ENCODE measurements around the gene GDF2. TPM values are rescaled to one million over a fixed set of nuclear protein-coding genes. Genes with fewer than 3 reads are reported as not detected.
A peak's percentile ranks its signal among the peaks of the same experiment; 100 is the strongest.

Gene GDF2
- total and polyA plus RNA-seq, 4 experiments from 2014 or later: not detected

GRCh38 chr10:47317251-47317650 is 5.0 kb upstream of the GDF2 start:
- ChIA-PET CTCF (ENCODE audit: partially characterized antibody) (interaction anchor here (2.2 kb wide), 1 partner anchor 269 kb away, joined by 6 read pairs; no protein-coding TSS in a partner anchor), POLR2A (ENCODE audit: partially characterized antibody) (no interaction called here)
- Mint-ChIP-seq H3K9me3 (peaks cover 0 to under 1% (median 0%) of the 10 kb centered on the region in 8 donors), H3K36me3 (no peaks in the 10 kb centered on the region), H3K27me3 (peaks cover 3 to 7% of the 10 kb centered on the region in 2 donors), H3K27ac (no peak overlapping the region), H3K4me1 (peaks cover 0 to 1% (median under 1%) of the 10 kb centered on the region in 4 donors), H3K4me3 (no peak overlapping the region)
- Histone ChIP-seq H3K36me3 (ENCODE audit: insufficient read depth, low read length) (no peaks in the 10 kb centered on the region), H3K9me3 (ENCODE audit: control insufficient read depth in 1 of 2, low read length in 2 of 2) (no peaks in the 10 kb centered on the region), H3K4me1 (ENCODE audit: insufficient read depth, low read length) (peaks cover 3% of the 10 kb centered on the region), H3K4me3 (ENCODE audit: low read length in 2 of 2) (no peak overlapping the region), H3K27ac (ENCODE audit: low read depth, low read length) (no peak overlapping the region), H3K27me3 (ENCODE audit: insufficient read depth, low read length) (no peaks in the 10 kb centered on the region)
- intact Hi-C loops (cut with micrococcal nuclease): no loop called here
- no peak for DNase-seq

DNA sequence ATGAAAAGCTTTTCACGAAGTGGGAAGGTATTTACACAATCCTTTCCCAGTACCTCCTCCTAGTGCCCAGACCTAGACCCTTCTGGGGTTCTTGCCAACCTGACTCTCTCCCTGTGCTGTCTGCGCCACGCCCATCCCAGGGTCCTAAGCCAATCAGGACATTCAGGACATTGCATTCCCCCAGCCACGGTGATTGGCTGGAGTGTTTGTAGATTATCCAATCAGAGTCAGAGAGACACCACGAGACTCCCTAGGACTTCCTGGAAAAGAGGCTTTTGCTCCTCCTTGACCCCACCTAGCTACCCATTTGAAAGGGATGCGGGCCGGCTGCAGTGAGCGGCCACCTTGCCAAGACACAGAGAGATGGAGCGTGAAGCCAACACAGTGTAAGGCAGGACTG is 3.5 kb upstream of the GDF2 start:
- peaks cover 3 to 7% of the 10 kb centered on the region in 2 donors for H3K27me3 Mint-ChIP-seq
- ChIA-PET POLR2A (ENCODE audit: partially characterized antibody) (no interaction called here), CTCF (ENCODE audit: partially characterized antibody) (interaction anchor here (2.2 to 3.3 kb wide), 2 partner anchors 271 to 294 kb away, joined by 6 to 11 read pairs; no protein-coding TSS in a partner anchor)
- Histone ChIP-seq H3K27ac (ENCODE audit: low read depth, low read length) (no peak overlapping the region), H3K27me3 (ENCODE audit: insufficient read depth, low read length) (no peaks in the 10 kb centered on the region), H3K9me3 (ENCODE audit: control insufficient read depth in 1 of 2, low read length in 2 of 2) (no peaks in the 10 kb centered on the region), H3K4me3 (ENCODE audit: low read length in 2 of 2) (no peak overlapping the region), H3K36me3 (ENCODE audit: insufficient read depth, low read length) (no peaks in the 10 kb centered on the region), H3K4me1 (ENCODE audit: insufficient read depth, low read length) (no peaks in the 10 kb centered on the region)
- H3K4me1 Mint-ChIP-seq: no peaks in the 10 kb centered on the region
- H3K27ac Mint-ChIP-seq: no peak overlapping the region
- no peaks in the 10 kb centered on the region for H3K36me3 Mint-ChIP-seq
- peaks cover 0 to 1% (median 0%) of the 10 kb centered on the region in 8 donors for H3K9me3 Mint-ChIP-seq
- DNase-seq: no peak
- intact Hi-C loops (cut with micrococcal nuclease): no loop called here
- no peak overlapping the region for H3K4me3 Mint-ChIP-seq

- H3K27ac ChIP-seq (ENCODE audit: low read depth, low read length): no peak overlapping the region
- no peaks in the 10 kb centered on the region for H3K4me1 ChIP-seq (ENCODE audit: insufficient read depth, low read length)
- H3K4me3 Mint-ChIP-seq: no peak overlapping the region
- intact Hi-C loops (cut with micrococcal nuclease): no loop called here
- DNase-seq: no peak
- no peaks in the 10 kb centered on the region for H3K27me3 ChIP-seq (ENCODE audit: insufficient read depth, low read length)
- H3K27ac Mint-ChIP-seq: no peak overlapping the region
- no peaks in the 10 kb centered on the region for H3K36me3 ChIP-seq (ENCODE audit: insufficient read depth, low read length)
- H3K27me3 Mint-ChIP-seq: peaks cover 3 to 7% of the 10 kb centered on the region in 2 donors
- ChIA-PET CTCF (ENCODE audit: partially characterized antibody) (interaction anchor here (2.2 to 3.3 kb wide), 2 partner anchors 272 to 295 kb away, joined by 6 to 11 read pairs; no protein-coding TSS in a partner anchor), POLR2A (ENCODE audit: partially characterized antibody) (no interaction called here)
- no peaks in the 10 kb centered on the region for H3K4me1 Mint-ChIP-seq
- no peak overlapping the region for H3K4me3 ChIP-seq (ENCODE audit: low read length in 2 of 2)
- no peaks in the 10 kb centered on the region for H3K9me3 ChIP-seq (ENCODE audit: control insufficient read depth in 1 of 2, low read length in 2 of 2)
- H3K36me3 Mint-ChIP-seq: no peaks in the 10 kb centered on the region
- H3K9me3 Mint-ChIP-seq: peaks cover 0 to 1% (median 0%) of the 10 kb centered on the region in 8 donors
These were observed 2.5 kb upstream of the GDF2 start for GRCh38 chr10:47319784-47320183.

DNA sequence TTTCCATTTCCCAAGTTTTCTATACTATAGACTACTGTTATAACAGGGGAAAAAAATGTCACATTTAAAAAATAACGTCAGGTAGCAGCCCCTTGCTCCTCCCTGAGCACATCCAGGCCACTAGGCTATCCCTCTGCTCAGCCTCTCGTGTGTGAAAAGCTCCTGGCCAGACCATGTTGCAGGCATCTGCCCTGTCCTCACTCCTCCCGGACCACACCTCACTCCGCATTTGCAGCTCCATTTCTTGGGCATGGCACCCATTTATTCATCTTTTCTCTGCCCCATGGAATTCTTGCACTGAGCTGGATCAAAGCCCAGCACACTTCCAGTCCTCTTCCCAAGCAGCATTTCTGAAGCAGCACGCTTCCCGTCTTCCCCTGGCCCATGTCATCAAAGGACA is 1.4 kb upstream of the GDF2 start:
- Histone ChIP-seq H3K4me1 (ENCODE audit: insufficient read depth, low read length) (no peaks in the 10 kb centered on the region), H3K4me3 (ENCODE audit: low read length in 2 of 2) (no peak overlapping the region), H3K27me3 (ENCODE audit: insufficient read depth, low read length) (no peaks in the 10 kb centered on the region), H3K9me3 (ENCODE audit: control insufficient read depth in 1 of 2, low read length in 2 of 2) (no peaks in the 10 kb centered on the region), H3K36me3 (ENCODE audit: insufficient read depth, low read length) (no peaks in the 10 kb centered on the region), H3K27ac (ENCODE audit: low read depth, low read length) (no peak overlapping the region)
- ChIA-PET CTCF (ENCODE audit: partially characterized antibody) (interaction anchor here (3.3 kb wide), 1 partner anchor 296 kb away, joined by 11 read pairs; no protein-coding TSS in a partner anchor), POLR2A (ENCODE audit: partially characterized antibody) (no interaction called here)
- intact Hi-C loops (cut with micrococcal nuclease): no loop called here
- Mint-ChIP-seq H3K9me3 (peaks cover 0 to 1% (median 0%) of the 10 kb centered on the region in 8 donors), H3K27me3 (peaks cover 3 to 7% of the 10 kb centered on the region in 2 donors), H3K4me1 (no peaks in the 10 kb centered on the region), H3K27ac (no peak overlapping the region), H3K4me3 (no peak overlapping the region), H3K36me3 (no peaks in the 10 kb centered on the region)
- DNase-seq: no peak

- H3K4me3 Mint-ChIP-seq: no peak overlapping the region
- H3K36me3 ChIP-seq (ENCODE audit: insufficient read depth, low read length): no peaks in the 10 kb centered on the region
- H3K27ac ChIP-seq (ENCODE audit: low read depth, low read length): no peak overlapping the region
- CTCF ChIA-PET (ENCODE audit: partially characterized antibody): interaction anchor here (0.6 to 4.6 kb wide), 5 partner anchors 10 to 326 kb away, joined by 3 to 18 read pairs (median 5); no protein-coding TSS in a partner anchor
- H3K27ac Mint-ChIP-seq: no peak overlapping the region
- POLR2A ChIA-PET (ENCODE audit: partially characterized antibody): no interaction called here
- H3K9me3 Mint-ChIP-seq: peaks cover 0 to 1% (median 0%) of the 10 kb centered on the region in 8 donors
- H3K36me3 Mint-ChIP-seq: no peaks in the 10 kb centered on the region
- no peaks in the 10 kb centered on the region for H3K4me1 ChIP-seq (ENCODE audit: insufficient read depth, low read length)
- peaks cover 3 to 7% of the 10 kb centered on the region in 2 donors for H3K27me3 Mint-ChIP-seq
- H3K4me1 Mint-ChIP-seq: no peaks in the 10 kb centered on the region
- no peak for DNase-seq
- no peaks in the 10 kb centered on the region for H3K27me3 ChIP-seq (ENCODE audit: insufficient read depth, low read length)
- intact Hi-C loops (cut with micrococcal nuclease): no loop called here
- H3K4me3 ChIP-seq (ENCODE audit: low read length in 2 of 2): no peak overlapping the region
- no peaks in the 10 kb centered on the region for H3K9me3 ChIP-seq (ENCODE audit: control insufficient read depth in 1 of 2, low read length in 2 of 2)
These were observed 596 bp upstream of the GDF2 start for GRCh38 chr10:47321521-47322195.

- Mint-ChIP-seq H3K27ac (peak overlapping the region in 1 of 7 donors; percentile 54), H3K4me1 (no peaks in the 10 kb centered on the region), H3K4me3 (no peak overlapping the region), H3K9me3 (peaks cover 0 to 1% (median 0%) of the 10 kb centered on the region in 8 donors), H3K36me3 (no peaks in the 10 kb centered on the region), H3K27me3 (peaks cover 3 to 7% of the 10 kb centered on the region in 2 donors)
- Histone ChIP-seq H3K4me1 (ENCODE audit: insufficient read depth, low read length) (no peaks in the 10 kb centered on the region), H3K4me3 (ENCODE audit: low read length in 2 of 2) (no peak overlapping the region), H3K27me3 (ENCODE audit: insufficient read depth, low read length) (no peaks in the 10 kb centered on the region), H3K27ac (ENCODE audit: low read depth, low read length) (no peak overlapping the region), H3K9me3 (ENCODE audit: control insufficient read depth in 1 of 2, low read length in 2 of 2) (no peaks in the 10 kb centered on the region), H3K36me3 (ENCODE audit: insufficient read depth, low read length) (no peaks in the 10 kb centered on the region)
- intact Hi-C loops (cut with micrococcal nuclease): no loop called here
- ChIA-PET POLR2A (ENCODE audit: partially characterized antibody) (no interaction called here), CTCF (ENCODE audit: partially characterized antibody) (interaction anchor here (1.4 to 4.6 kb wide), 5 partner anchors 9 to 298 kb away, joined by 4 to 18 read pairs (median 6); no protein-coding TSS in a partner anchor)
- DNase-seq: no peak
These were observed 833 bp downstream of the GDF2 start for GRCh38 chr10:47323087-47323486.

- Histone ChIP-seq H3K4me1 (ENCODE audit: insufficient read depth, low read length) (no peaks in the 10 kb centered on the region), H3K36me3 (ENCODE audit: insufficient read depth, low read length) (no peaks in the 10 kb centered on the region), H3K4me3 (ENCODE audit: low read length in 2 of 2) (no peak overlapping the region), H3K27ac (ENCODE audit: low read depth, low read length) (no peak overlapping the region), H3K9me3 (ENCODE audit: control insufficient read depth in 1 of 2, low read length in 2 of 2) (no peaks in the 10 kb centered on the region), H3K27me3 (ENCODE audit: insufficient read depth, low read length) (no peaks in the 10 kb centered on the region)
- Mint-ChIP-seq H3K9me3 (peaks cover 0 to 1% (median 0%) of the 10 kb centered on the region in 8 donors), H3K27ac (no peak overlapping the region), H3K4me1 (no peaks in the 10 kb centered on the region), H3K4me3 (no peak overlapping the region), H3K36me3 (no peaks in the 10 kb centered on the region), H3K27me3 (peaks cover 1 to 7% of the 10 kb centered on the region in 2 donors)
- CTCF ChIA-PET (ENCODE audit: partially characterized antibody): interaction anchor here (1.4 to 4.6 kb wide), 4 partner anchors 10 to 299 kb away, joined by 4 to 18 read pairs (median 8); no protein-coding TSS in a partner anchor
- no peak for DNase-seq
- intact Hi-C loops (cut with micrococcal nuclease): no loop called here
- POLR2A ChIA-PET (ENCODE audit: partially characterized antibody): no interaction called here
These were observed 1.5 kb downstream of the GDF2 start for GRCh38 chr10:47323636-47324296.
